GM19372 (cell line): ENCODE data around the gene PRAMEF14.
"Not testable (repeated sequence)": the region's sequence is repeated elsewhere in the genome, so short reads cannot be mapped to it uniquely, and the experiment has no call there.

Experiments
- ATAC-seq: cut with Tn5 transposase; IDR thresholded peaks from one replicate; pipeline ENCODE4 v1.9.1; 2021; ENCODE audit warnings: mild to moderate bottlenecking, low read depth, moderate library complexity; ENCODE audit not compliant: unreplicated experiment

Gene PRAMEF14, protein sequence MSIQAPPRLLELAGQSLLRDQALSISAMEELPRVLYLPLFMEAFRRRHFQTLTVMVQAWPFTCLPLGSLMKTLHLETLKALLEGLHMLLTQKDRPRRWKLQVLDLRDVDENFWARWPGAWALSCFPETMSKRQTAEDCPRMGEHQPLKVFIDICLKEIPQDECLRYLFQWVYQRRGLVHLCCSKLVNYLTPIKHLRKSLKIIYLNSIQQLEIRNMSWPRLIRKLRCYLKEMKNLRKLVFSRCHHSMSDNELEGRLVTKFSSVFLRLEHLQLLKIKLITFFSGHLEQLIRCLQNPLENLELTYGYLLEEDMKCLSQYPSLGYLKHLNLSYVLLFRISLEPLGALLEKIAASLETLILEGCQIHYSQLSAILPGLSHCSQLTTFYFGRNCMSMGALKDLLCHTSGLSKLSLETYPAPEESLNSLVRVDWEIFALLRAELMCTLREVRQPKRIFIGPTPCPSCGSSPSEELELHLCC

GRCh38 chr1:13347034-13347433, at the start of gene PRAMEF14:
Gene PRAMEF14 (minus strand): TSS chr1:13347134. CDS start chr1:13345314, 1,820 bp downstream.
- not testable (repeated sequence) for ATAC-seq

DNA sequence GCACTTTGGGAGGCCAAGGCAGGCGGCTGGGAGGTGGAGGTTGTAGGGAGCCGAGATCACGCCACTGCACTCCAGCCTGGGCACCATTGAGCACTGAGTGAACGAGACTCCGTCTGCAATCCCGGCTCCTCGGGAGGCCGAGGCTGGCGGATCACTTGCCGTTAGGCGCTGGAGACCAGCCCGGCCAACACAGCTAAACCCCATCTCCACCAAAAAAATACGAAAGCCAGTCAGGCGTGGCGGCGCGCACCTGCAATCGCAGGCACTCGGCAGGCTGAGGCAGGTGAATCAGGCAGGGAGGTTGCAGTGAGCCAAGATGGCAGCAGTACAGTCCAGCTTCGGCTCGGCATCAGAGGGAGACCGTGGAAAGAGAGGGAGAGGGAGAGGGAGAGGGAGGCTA, 48.4 kb upstream of the PRAMEF14 start:
- not testable (repeated sequence) for ATAC-seq

GRCh38 chr1:13394761-13395160, 47.8 kb upstream of the PRAMEF14 start:
- not testable (repeated sequence) for ATAC-seq

- not testable (repeated sequence) for ATAC-seq
Observed at GRCh38 chr1:13393004-13393403, 46.1 kb upstream of the PRAMEF14 start.

DNA sequence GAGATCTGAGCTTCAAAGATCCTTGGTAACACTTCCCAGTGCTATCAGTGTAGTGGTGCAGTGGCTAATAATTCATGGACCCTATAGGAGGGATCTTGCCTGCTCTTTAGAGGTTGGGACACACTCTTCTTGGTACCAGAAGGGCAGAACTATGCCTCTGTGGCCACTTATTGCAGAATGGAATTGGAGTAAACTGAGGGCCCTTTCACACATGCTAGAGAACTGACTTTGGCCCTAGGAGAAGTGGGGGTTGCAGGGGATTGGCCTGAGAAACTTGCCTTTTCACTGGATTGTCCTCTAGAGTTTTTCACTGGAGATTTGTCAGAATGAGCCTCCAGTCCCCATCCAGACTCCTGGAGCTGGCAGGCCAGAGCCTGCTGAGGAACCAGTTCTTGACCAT, 42.4 kb upstream of the PRAMEF14 start, which contains the start of gene PRAMEF17:
Gene PRAMEF17, plus strand, starts transcription at position 301 of the 400 bp plus-strand sequence. Its CDS starts 26 bp downstream, at position 327.
- not testable (repeated sequence) for ATAC-seq

- ATAC-seq = not testable (repeated sequence)
Observed at GRCh38 chr1:13380380-13380779, 33.4 kb upstream of the PRAMEF14 start.

- ATAC-seq = not testable (repeated sequence)
Observed at GRCh38 chr1:13378983-13379382, 32.0 kb upstream of the PRAMEF14 start.

GRCh38 chr1:13368544-13368943, 21.6 kb upstream of the PRAMEF14 start:
- ATAC-seq = not testable (repeated sequence)

GRCh38 chr1:13366536-13366935, 19.6 kb upstream of the PRAMEF14 start:
- not testable (repeated sequence) for ATAC-seq

DNA sequence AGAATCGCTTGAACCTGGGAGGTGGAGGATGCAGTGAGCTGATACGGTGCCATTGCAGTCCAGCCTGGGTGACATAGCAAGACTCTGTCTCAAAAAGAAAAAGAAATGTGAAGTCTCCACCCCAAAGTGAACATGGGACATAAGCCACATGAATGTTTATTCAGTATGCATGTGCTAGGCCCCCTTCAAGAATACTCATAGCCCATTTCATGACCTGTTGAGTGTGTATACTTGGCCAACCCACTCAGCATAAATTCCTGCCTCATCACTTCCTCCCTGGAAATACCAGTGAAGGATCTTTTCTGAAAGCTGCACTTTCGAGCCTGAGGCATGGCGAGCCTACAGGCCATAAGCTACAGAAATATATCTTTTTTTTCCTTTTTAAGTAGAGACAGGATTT, 18.0 kb upstream of the PRAMEF14 start:
- not testable (repeated sequence) for ATAC-seq

DNA sequence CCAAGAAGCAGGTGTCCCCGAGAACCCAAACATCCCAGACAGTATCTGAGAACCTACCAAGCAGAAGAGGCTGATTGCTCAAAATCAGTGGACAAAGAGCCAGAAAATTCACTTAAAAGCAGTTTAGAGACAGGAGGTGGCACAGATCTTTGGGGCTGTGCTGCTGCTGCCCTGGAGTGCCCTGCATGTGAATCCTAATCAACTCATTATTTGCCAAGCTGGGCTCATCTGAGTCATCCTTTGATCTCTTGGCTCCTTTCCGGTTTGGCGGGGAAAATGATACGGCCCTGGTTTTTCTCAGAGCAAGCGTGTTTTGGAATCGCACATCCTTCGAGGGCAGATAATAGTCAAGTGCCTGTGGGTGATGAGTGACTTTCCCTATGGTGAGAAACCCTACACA, 15.4 kb upstream of the PRAMEF14 start:
- ATAC-seq = not testable (repeated sequence)

DNA sequence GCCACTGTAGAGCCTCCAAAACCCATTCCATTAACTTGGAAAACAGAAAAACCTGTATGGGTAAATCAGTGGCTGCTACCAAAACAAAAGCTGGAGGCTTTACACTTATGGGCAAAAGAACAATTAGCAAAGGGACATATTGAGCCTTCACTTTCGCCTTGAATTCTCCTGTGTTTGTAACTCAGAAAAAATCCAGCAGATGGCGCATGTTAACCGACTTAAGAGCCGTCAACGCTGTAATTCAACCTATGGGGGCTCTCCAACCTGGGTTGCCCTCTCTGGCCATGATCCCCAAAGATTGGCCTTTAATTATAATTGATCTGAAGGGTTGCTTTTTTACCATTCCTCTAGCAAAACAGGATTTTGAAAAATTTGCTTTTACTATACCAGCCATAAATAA, 9.8 kb upstream of the PRAMEF14 start:
- ATAC-seq = not testable (repeated sequence)

- ATAC-seq = not testable (repeated sequence)
Observed at GRCh38 chr1:13354475-13354874, 7.5 kb upstream of the PRAMEF14 start.

- not testable (repeated sequence) for ATAC-seq
Observed at GRCh38 chr1:13353476-13353875, 6.5 kb upstream of the PRAMEF14 start.

DNA sequence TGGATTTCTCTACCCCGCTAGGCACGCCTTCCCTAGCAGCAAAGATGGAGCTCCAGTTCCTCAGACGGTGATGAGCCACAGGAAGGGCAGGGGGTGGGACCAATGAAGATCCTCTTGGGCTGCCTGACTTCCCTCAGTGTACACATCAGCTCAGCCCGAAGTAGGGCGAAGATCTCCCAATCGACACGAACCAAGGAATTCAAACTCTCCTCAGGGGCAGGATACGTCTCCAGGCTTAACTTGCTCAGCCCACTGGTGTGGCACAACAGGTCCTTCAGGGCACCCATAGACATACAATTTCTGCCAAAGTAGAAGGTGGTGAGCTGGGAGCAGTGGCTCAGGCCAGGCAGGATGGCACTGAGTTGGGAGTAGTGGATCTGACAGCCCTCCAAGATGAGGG, 4.4 kb downstream of the PRAMEF14 start:
- ATAC-seq = not testable (repeated sequence)

DNA sequence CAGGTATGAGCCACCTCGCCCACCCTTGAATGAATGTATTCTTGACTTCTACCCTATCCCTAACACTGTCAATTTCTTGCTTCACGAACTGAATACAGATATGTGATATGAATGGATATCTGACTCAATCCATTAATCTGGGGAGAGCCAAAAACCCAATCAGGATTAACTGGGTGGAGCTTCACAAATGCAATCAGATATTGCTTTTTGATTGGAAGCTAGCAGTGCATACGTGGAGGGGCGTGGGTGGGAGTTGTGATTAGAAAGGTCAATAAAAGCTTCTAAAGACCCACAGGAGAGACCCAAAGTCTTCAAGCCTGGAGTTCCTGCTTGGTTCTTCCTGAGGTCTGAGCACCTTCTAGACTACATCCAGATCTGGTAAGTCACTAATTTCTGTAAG, 31.7 kb downstream of the PRAMEF14 start, which contains the start of gene PRAMEF15:
Gene PRAMEF15, plus strand, starts transcription at position 301 of the 400 bp plus-strand sequence. CDS start 2,827 bp downstream, outside the sequence.
- not testable (repeated sequence) for ATAC-seq

DNA sequence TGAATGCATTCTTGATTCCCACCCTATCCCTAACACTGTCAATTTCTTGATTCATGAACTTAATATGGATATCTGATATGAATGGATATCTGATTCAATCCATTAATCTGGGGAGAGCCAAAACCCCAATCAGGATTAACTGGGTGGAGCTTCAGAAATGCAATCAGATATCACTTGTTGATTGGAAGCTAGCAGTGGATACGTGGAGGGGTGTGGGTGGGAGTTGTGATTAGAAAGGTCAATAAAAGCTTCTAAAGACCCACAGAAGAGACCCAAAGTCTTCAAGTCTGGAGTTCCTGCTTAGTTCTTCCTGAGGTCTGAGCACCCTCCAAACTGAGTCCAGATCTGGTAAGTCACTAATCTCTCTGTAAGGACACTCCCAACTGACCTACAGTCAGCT, 43.7 kb downstream of the PRAMEF14 start, which contains the start of gene PRAMEF33:
Gene PRAMEF33, plus strand, starts transcription at position 301 of the 400 bp plus-strand sequence. CDS start 2,416 bp downstream, outside the sequence.
- not testable (repeated sequence) for ATAC-seq

- ATAC-seq = not testable (repeated sequence)
Observed at GRCh38 chr1:13302197-13302596, 44.7 kb downstream of the PRAMEF14 start.

- not testable (repeated sequence) for ATAC-seq
Observed at GRCh38 chr1:13298699-13299098, 48.2 kb downstream of the PRAMEF14 start.

DNA sequence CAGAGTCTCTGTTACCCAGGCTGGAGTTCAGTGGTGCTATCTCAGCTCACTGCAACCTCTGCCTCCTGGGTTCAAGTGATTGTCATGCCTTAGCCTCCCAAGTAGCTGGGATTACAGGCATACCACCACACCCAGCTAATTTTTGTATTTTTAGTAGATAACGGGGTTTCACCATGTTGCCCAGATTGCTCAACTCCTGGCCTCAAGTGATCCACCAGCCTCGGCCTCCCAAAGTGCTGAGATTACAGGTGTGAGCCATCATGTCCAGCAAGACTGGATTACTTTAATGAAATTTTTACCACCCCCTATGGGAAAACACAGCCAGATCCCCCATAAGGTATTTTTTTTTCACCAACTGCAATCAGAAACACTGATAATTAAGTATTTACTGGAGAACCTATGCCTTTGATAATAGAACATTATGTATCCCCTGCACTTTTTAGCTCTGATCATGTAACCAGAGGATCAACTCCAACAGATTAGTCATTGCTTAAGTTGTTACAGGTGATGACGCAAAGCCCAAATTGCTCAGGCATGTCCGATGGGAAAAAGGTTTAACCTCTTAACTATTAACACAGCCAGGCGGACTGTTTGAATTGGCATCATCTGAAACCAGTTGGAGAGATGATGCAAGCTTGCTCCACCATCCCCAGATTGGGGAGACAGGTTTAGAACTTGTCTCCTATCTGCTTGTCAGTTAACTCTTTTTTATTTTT, 49.6 kb downstream of the PRAMEF14 start:
- ATAC-seq = not testable (repeated sequence)
